ENCODE data around the gene MALRD1.

- TF ChIP-seq POLR2AphosphoS5 (IDR thresholded peaks at IDR 0.05), result no peak
- no peak for TF ChIP-seq EP300 (IDR thresholded peaks at IDR 0.05)
- TF ChIP-seq CTCF (IDR thresholded peaks at IDR 0.05), result no peak
- TF ChIP-seq POLR2A (IDR thresholded peaks at IDR 0.05; ENCODE audit: low read depth), result no peak
Observed at GRCh38 chr10:19048489-19048888, at the start of gene MALRD1.
